Activated CD4-positive, alpha-beta T cell treated with anti-CD3 and anti-CD28 coated beads for 36 hours (primary cell): ENCODE data around the gene SLAMF1. TPM values are rescaled to one million over a fixed set of nuclear protein-coding genes. Genes with fewer than 3 reads are reported as not detected.
"Not testable (repeated sequence)": the region's sequence is repeated elsewhere in the genome, so short reads cannot be mapped to it uniquely, and the experiment has no call there.

Experiments
- ATAC-seq: fragments of 200-7000 bp; cut with Tn5 transposase; one replicate; pipeline ENCODE4 v1.10.0; 2021; ENCODE audit warnings: mild to moderate bottlenecking, moderate library complexity
- CTCF ChIA-PET: fragments of 350-600 bp; sonication (Branson Sonifier 250); formaldehyde crosslinking; loops from one replicate; lab custom pipeline; 2021; ENCODE audit warnings: antibody characterized with exemption; lab: Charles Lee
- POLR2A ChIA-PET: fragments of 350-600 bp; sonication (Branson Sonifier 250); formaldehyde crosslinking; loops from one replicate; lab custom pipeline; 2021; ENCODE audit warnings: antibody characterized with exemption, inconsistent platforms; lab: Charles Lee
- DNase-seq: peaks from one replicate; pipeline ENCODE4 v3.0.0-alpha.2; 2020
- H3K27ac Mint-ChIP-seq: one replicate; pipeline ENCODE4 v1.8.0; 2021; ENCODE audit warnings: mixed read lengths
- H3K27me3 Mint-ChIP-seq: one replicate; pipeline ENCODE4 v1.8.0; 2021; ENCODE audit warnings: mixed read lengths
- H3K36me3 Mint-ChIP-seq: one replicate; pipeline ENCODE4 v1.8.0; 2021; ENCODE audit warnings: low read depth, mixed read lengths
- H3K4me1 Mint-ChIP-seq: one replicate; pipeline ENCODE4 v1.8.0; 2021; ENCODE audit warnings: mixed read lengths
- H3K4me3 Mint-ChIP-seq: one replicate; pipeline ENCODE4 v1.8.0; 2021; ENCODE audit warnings: mild to moderate bottlenecking, moderate library complexity, mixed read lengths
- H3K9me3 Mint-ChIP-seq: one replicate; pipeline ENCODE4 v1.8.0; 2021; ENCODE audit warnings: low read depth, mixed read lengths
- intact Hi-C, 2 experiments: fragments of 100-400 bp; cut with DNase I in 1 of 2; cut with micrococcal nuclease in 1 of 2; formaldehyde crosslinking; loops; one replicate each; pipeline versions ENCODE4 v1.14.2 to v1.15.1; 2022 to 2024; cut with DNase I, micrococcal nuclease
- total RNA-seq, 2 experiments: library from RNA; stranded (reverse); gene quantifications; one replicate each; pipeline ENCODE4 v1.2.3, GENCODE V29; 2021

Gene SLAMF1, protein sequence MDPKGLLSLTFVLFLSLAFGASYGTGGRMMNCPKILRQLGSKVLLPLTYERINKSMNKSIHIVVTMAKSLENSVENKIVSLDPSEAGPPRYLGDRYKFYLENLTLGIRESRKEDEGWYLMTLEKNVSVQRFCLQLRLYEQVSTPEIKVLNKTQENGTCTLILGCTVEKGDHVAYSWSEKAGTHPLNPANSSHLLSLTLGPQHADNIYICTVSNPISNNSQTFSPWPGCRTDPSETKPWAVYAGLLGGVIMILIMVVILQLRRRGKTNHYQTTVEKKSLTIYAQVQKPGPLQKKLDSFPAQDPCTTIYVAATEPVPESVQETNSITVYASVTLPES
- total RNA-seq, result 100 to 1,000 TPM; 103 to 108 TPM

DNA sequence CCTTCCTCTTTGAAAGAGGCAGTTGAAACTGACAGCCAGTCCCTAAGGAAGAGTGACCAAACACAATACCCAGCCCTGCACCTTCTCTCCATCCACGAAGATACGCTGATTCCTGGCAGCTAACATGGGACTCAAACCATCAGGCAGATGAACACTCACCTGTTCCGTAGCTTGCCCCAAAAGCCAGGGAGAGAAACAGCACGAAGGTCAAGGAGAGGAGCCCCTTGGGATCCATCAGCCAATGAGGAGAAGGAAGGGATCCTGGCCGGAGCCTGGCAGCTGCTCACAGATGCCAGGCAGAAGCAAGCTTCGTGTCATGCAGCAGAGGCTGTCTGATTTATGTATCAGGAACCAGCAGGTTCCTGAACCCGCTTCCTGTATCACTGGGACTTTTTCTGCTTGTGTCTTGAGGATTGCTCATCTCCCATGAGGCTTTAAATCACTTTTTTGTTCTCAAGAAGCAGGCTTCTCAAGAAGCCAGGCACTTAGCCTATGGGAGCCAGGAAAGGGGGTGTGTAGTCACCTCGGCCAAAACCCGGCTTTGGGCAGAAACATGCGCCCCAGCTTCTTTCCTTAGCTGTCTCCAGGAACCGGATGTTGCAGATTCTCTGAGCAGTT lies at the start of gene SLAMF1:
TSS of gene SLAMF1 (minus strand) at position 334 of the 618 bp plus-strand sequence. CDS start at position 235, 99 bp downstream.
- Mint-ChIP-seq H3K4me3 (peak within 1 kb of the TSS; percentile 93), H3K27ac (peak within 1 kb of the TSS; percentile 92), H3K4me1 (peaks cover 56% of the 10 kb centered on the region), H3K36me3 (peaks cover 59% of the 10 kb centered on the region), H3K9me3 (no peaks in the 10 kb centered on the region), H3K27me3 (no peaks in the 10 kb centered on the region)
- ChIA-PET POLR2A (interaction anchor here (0.6 to 2.4 kb wide), 8 partner anchors 9 to 743 kb away, joined by 3 to 12 read pairs (median 7); no protein-coding TSS in a partner anchor), CTCF (interaction anchor here (0.6 to 7.0 kb wide), 13 partner anchors 11 to 220 kb away, joined by 3 to 61 read pairs (median 5); no protein-coding TSS in a partner anchor)
- intact Hi-C loops, result loop anchor here (1.0 to 5.0 kb wide), 5 partner anchors 18 to 62 kb away; no protein-coding TSS in a partner anchor
- ATAC-seq (peak; percentile 81), DNase-seq (peak; percentile 81)

DNA sequence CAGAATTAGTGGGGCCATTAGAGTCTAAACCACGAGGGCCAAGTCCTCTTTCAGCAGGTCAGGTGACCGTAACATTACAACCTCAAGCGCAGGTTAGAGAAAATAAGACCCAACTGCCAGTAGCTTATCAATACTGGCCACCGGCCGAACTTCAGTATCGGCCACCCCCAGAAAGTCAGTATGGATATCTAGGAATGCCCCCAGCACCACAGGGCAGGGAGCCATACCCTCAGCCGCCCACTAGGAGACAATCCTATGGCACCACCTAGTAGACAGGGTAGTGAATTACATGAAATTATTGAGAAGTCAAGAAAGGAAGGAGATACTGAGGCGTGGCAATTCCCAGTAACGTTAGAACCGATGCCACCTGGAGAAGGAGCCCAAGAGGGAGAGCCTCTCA lies 45.5 kb upstream of the SLAMF1 start:
- Mint-ChIP-seq H3K36me3 (peaks cover 56% of the 10 kb centered on the region), H3K27ac (peak overlapping the region; percentile 40), H3K4me1 (peaks cover 84% of the 10 kb centered on the region)
- H3K27me3 Mint-ChIP-seq, POLR2A ChIA-PET, DNase-seq, H3K4me3 Mint-ChIP-seq, intact Hi-C loops, H3K9me3 Mint-ChIP-seq, ATAC-seq: not testable (repeated sequence)
- CTCF ChIA-PET, result interaction anchor here (0.7 to 1.2 kb wide), 6 partner anchors 10 to 76 kb away, joined by 3 to 4 read pairs (median 3); no protein-coding TSS in a partner anchor

DNA sequence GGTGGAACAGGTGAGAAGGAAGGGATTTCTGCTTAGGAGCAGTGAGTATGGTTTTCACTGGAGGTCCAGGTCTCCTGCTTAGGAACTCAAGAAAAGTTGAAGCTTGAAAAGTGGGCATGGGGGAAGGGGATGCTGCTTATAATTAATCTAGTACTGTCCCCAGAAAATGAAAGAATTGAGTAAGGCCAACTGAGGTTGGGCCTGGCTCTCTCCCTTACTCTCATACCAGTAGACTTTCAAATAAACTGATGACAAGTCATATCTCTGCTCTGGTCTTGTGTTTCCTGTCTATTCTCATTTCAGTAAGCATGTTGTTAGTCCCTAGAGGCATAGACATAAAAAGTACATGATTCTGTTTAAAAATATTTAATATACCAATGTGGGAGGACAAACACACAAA lies 38.4 kb upstream of the SLAMF1 start:
- ChIA-PET POLR2A (no interaction called here), CTCF (interaction anchor here (0.9 to 8.5 kb wide), 11 partner anchors 12 to 267 kb away, joined by 3 to 103 read pairs (median 4); partner anchors contain the start of gene ITLN1)
- Mint-ChIP-seq H3K36me3 (peaks cover 91% of the 10 kb centered on the region), H3K4me1 (peaks cover 83% of the 10 kb centered on the region), H3K27ac (peak overlapping the region; percentile 94), H3K27me3 (no peaks in the 10 kb centered on the region), H3K9me3 (peaks cover 10% of the 10 kb centered on the region), H3K4me3 (no peak overlapping the region)
- peak; percentile 55 for ATAC-seq
- intact Hi-C loops, result no loop called here
- DNase-seq, result no peak

DNA sequence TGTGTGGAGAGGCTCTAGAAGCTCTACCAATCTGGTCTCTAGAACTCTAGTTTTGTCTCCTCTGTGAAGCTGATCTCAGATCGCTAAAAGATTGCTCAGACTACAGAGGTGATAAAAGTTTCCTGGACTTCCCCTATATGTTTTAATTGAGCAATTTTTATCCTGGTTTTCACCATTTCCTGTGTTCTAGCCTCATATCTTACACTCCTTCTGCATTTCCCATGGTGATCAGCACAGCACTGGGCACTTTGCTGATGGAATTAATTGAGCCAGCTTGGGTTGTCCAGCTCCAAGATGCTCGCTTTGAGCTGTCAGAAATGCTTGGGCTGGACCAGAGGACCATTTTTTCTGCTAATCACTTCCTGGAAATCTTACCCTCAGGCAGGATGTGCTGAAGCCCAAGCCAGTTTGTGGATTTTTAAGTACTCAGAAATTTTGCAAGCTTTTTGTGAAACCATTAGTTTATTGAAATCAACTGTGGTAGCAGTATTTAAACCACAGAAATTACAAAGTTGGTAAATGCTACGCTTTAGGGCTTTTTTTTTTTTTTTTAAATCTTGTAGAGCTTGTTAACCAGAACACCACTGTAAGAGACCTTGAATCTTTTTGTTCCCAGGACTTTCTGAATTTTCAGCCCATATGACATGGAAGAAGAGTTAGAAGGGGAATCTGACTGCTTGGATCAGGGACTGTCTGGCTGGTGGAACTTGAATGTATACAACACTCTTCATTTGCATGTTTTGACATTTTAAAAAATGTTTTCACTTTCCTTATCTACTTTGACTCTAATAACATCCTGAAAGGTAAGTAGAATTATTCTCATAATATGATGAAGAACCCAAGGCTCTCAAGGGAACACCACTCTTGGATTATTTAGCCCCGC lies 36.4 kb upstream of the SLAMF1 start:
- H3K27me3 Mint-ChIP-seq, result no peaks in the 10 kb centered on the region
- peaks cover 76% of the 10 kb centered on the region for H3K4me1 Mint-ChIP-seq
- H3K36me3 Mint-ChIP-seq, result peaks cover 89% of the 10 kb centered on the region
- DNase-seq (peak; percentile 26), ATAC-seq (peak; percentile 58)
- ChIA-PET CTCF (interaction anchor here (0.7 to 8.5 kb wide), 25 partner anchors 9 to 314 kb away, joined by 3 to 103 read pairs (median 7); partner anchors contain the start of genes ITLN2, LY9 and SLAMF1), POLR2A (interaction anchor here (0.6 to 1.4 kb wide), 5 partner anchors 9 to 85 kb away, joined by 3 to 8 read pairs (median 3); partner anchors contain the start of gene CD48)
- peak overlapping the region; percentile 54 for H3K4me3 Mint-ChIP-seq
- peaks cover 10% of the 10 kb centered on the region for H3K9me3 Mint-ChIP-seq
- intact Hi-C loops, result loop anchor here (1.0 to 2.0 kb wide), 3 partner anchors 25 to 268 kb away; no protein-coding TSS in a partner anchor
- H3K27ac Mint-ChIP-seq, result peak overlapping the region; percentile 94

DNA sequence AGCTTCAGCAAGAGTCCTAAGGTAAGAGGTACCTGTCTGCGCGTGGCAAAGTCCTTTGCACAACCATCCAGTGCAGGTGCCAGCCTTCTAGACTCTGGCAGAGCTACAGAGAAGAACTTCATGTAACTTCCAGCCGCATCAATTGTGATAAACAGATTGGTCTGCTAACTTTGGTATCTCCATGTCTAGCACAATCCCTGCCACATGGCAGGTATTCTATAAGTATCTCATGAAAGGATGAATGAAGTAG lies 35.0 kb upstream of the SLAMF1 start:
- ChIA-PET CTCF (interaction anchor here (0.8 to 8.5 kb wide), 33 partner anchors 8 to 307 kb away, joined by 3 to 103 read pairs (median 8); partner anchors contain the start of genes CD48, ITLN1, ITLN2 and LY9), POLR2A (interaction anchor here (0.6 kb wide), 1 partner anchor 97 kb away, joined by 3 read pairs; no protein-coding TSS in a partner anchor)
- peaks cover 89% of the 10 kb centered on the region for H3K36me3 Mint-ChIP-seq
- H3K9me3 Mint-ChIP-seq, result peaks cover 7% of the 10 kb centered on the region
- peak; percentile 1 for ATAC-seq
- H3K4me1 Mint-ChIP-seq, result peaks cover 80% of the 10 kb centered on the region
- intact Hi-C loops, result loop anchor here (1.0 to 2.0 kb wide), 9 partner anchors 30 to 308 kb away; no protein-coding TSS in a partner anchor
- H3K4me3 Mint-ChIP-seq, result no peak overlapping the region
- H3K27me3 Mint-ChIP-seq, result no peaks in the 10 kb centered on the region
- H3K27ac Mint-ChIP-seq, result peak overlapping the region; percentile 94
- DNase-seq, result no peak

DNA sequence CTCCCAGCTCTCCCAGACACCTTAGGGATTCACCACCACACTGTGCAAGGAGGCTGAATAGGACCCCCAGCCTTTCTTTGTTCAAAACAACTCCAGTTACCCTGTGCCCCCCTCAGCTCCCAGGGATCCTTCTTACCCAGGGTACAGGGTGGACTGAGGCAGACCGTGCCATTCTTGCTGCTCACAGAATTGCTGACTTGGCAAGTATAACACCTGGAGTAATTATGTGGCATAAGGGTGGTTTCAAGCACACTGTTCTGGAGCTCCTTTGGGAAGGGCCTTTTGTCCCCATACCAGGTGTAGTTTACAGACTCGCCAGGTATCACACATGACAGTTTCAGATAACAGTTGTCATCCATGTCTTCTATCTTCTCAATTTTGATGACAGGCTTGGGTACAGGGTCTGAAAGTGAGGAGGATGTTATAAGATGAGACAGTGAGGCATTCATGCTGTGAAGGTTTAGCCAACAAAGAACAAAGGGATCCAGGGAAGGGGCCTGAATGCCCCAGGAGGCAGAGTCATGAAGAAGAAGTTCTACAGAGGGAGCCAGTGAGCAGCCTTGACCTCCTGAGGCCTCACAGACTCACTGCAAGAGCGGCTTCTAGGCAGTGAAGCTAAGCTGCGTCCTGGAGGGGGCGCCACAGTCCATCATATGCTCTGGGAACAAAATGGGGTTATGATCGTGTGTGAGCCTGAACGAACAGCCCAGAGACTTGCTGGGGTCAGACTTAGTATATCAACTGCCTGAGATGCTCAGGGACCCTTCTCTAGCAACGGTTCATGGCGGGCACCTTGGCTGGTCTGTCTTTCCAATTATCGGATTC lies 34.4 kb upstream of the SLAMF1 start:
- Mint-ChIP-seq H3K27me3 (no peaks in the 10 kb centered on the region), H3K9me3 (peaks cover 3% of the 10 kb centered on the region), H3K27ac (peak overlapping the region; percentile 94), H3K4me1 (peaks cover 78% of the 10 kb centered on the region), H3K4me3 (no peak overlapping the region), H3K36me3 (peaks cover 85% of the 10 kb centered on the region)
- intact Hi-C loops, result loop anchor here (1.0 to 2.0 kb wide), 8 partner anchors 31 to 309 kb away; no protein-coding TSS in a partner anchor
- ATAC-seq (peak; percentile 76), DNase-seq (peak; percentile 96)
- ChIA-PET POLR2A (interaction anchor here (0.6 kb wide), 1 partner anchor 96 kb away, joined by 3 read pairs; no protein-coding TSS in a partner anchor), CTCF (interaction anchor here (0.5 to 8.5 kb wide), 46 partner anchors 8 to 307 kb away, joined by 3 to 103 read pairs (median 6); partner anchors contain the start of genes CD48, ITLN1, ITLN2 and LY9)

DNA sequence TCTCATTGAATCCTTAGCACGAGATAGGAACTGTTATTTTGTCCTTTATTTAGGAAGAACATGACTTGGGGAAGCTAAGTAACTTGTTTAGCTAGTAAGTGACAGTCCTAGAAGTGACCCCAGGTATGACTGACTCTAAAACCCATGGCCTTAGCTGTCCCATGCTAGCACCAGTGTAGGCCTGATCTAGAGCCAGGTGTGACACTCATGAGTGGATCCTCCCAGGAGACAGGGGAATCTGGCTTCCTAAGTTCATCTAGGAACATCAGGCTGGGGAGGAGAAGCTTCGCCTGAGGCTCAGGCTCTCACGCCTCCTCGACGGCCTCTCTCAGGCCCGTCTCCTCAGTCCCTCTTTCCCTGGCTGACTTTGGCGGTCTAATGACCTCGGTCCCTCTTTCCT lies 33.6 kb upstream of the SLAMF1 start:
- Mint-ChIP-seq H3K36me3 (peaks cover 81% of the 10 kb centered on the region), H3K9me3 (no peaks in the 10 kb centered on the region), H3K4me3 (no peak overlapping the region), H3K4me1 (peaks cover 77% of the 10 kb centered on the region), H3K27ac (peak overlapping the region; percentile 94), H3K27me3 (no peaks in the 10 kb centered on the region)
- ChIA-PET POLR2A (no interaction called here), CTCF (interaction anchor here (0.5 to 8.5 kb wide), 36 partner anchors 7 to 1556 kb away, joined by 3 to 103 read pairs (median 8); partner anchors contain the start of genes CD48, ITLN1 and ITLN2)
- ATAC-seq (no peak), DNase-seq (no peak)
- intact Hi-C loops, result loop anchor here in 1 of 2 experiments (2.0 kb wide), 1 partner anchor 42 kb away; no protein-coding TSS in a partner anchor

DNA sequence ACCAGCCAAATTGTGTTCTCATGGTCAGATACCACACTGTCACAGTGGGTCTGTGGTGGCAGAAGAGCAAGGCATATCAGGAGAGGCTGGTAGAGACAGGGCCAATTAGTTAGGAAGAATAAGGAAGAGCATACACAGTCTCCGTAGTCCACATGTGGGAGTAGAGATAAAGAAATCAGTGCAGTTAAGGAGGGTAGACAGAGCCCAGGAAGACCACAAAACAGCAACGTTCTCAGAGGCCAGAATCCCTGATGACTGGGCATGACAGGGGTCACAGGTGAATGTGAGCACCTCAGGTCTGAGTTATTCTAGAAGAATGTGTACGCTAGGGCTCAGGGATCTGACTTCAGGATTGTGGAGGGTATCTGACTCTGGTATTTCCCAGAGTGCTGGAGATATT lies 33.0 kb upstream of the SLAMF1 start:
- POLR2A ChIA-PET, result no interaction called here
- no peaks in the 10 kb centered on the region for H3K27me3 Mint-ChIP-seq

DNA sequence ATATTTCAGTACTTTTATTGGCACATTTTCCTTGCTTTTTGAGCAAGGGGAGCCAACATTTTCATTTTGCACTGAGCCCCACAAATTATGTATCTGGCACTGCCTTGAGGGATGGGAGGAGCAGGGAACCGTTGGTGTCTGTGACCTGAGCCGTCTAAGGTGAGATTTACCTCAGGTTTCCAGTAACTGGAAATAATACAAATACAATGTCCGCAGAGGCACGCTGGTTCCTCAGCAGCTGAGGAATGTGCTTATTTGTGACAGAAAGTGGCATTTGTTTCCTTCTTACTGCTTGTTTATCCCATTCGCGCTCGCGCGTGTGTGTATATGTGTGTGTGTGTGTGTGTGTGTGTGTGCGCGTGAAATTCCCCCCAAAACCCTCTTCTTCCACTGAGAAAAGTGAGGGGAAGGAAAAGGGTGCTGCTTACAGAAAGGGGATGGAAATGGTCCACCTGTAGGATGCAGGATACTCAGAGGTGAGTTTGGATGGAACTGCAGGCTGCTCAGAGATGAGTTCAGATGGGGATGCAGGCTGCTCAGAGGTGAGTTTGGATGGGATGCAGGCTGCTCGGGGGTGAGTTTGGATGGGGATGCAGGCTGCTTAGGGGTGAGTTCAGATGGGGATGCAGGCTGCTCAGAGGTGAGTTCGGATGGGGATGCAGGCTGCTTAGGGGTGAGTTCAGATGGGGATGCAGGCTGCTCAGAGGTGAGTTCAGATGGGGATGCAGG lies 30.2 kb upstream of the SLAMF1 start:
- CTCF ChIA-PET, result interaction anchor here (0.6 to 4.9 kb wide), 4 partner anchors 31 to 285 kb away, joined by 3 to 46 read pairs (median 14); partner anchors contain the start of gene ITLN2
- ATAC-seq (no peak), DNase-seq (no peak)
- peak overlapping the region; percentile 63 for H3K27ac Mint-ChIP-seq
- H3K36me3 Mint-ChIP-seq, result peaks cover 50% of the 10 kb centered on the region
- no peaks in the 10 kb centered on the region for H3K27me3 Mint-ChIP-seq
- no peaks in the 10 kb centered on the region for H3K9me3 Mint-ChIP-seq
- POLR2A ChIA-PET, result no interaction called here
- no peak overlapping the region for H3K4me3 Mint-ChIP-seq
- H3K4me1 Mint-ChIP-seq, result peaks cover 46% of the 10 kb centered on the region
- intact Hi-C loops, result loop anchor here in 1 of 2 experiments (1.0 kb wide), 1 partner anchor 155 kb away; no protein-coding TSS in a partner anchor

More for the DNA sequence above, 33.0 kb upstream of the SLAMF1 start:
- Mint-ChIP-seq H3K9me3 (no peaks in the 10 kb centered on the region), H3K4me1 (peaks cover 74% of the 10 kb centered on the region), H3K4me3 (no peak overlapping the region), H3K36me3 (peaks cover 76% of the 10 kb centered on the region), H3K27ac (peak overlapping the region; percentile 85)
- no peak for DNase-seq
- CTCF ChIA-PET, result interaction anchor here (0.7 to 8.5 kb wide), 27 partner anchors 6 to 1555 kb away, joined by 3 to 103 read pairs (median 8); partner anchors contain the start of genes CD48 and ITLN2
- intact Hi-C loops, result loop anchor here in 1 of 2 experiments (2.0 kb wide), 1 partner anchor 43 kb away; no protein-coding TSS in a partner anchor
- ATAC-seq, result no peak
